HEK293T (cell line): Measurements from ENCODE around the gene ACP5.

Source experiments
- BHLHE40 ChIP-seq: fragments of 450-650 bp; IDR thresholded peaks from 2 replicates; pipeline ENCODE4 v1.6.1; 2016; ENCODE audit warnings: mild to moderate bottlenecking, moderate library complexity, borderline replicate concordance
- HDGF ChIP-seq: fragments of 450-650 bp; IDR thresholded peaks from 2 replicates; pipeline ENCODE4 v1.6.1; 2017; ENCODE audit warnings: antibody characterized with exemption, borderline replicate concordance
- LEF1 ChIP-seq: fragments of 450-650 bp; IDR thresholded peaks from 2 replicates; pipeline ENCODE4 v1.6.1; 2017; ENCODE audit warnings: mild to moderate bottlenecking, borderline replicate concordance
- SUZ12 ChIP-seq: fragments of 450-650 bp; IDR thresholded peaks from 2 replicates; pipeline ENCODE4 v1.6.1; 2016; ENCODE audit warnings: mild to moderate bottlenecking
- TARDBP ChIP-seq: fragments of 450-650 bp; IDR thresholded peaks from 2 replicates; pipeline ENCODE4 v1.6.1; 2016
- ZNF384 ChIP-seq: fragments of 450-650 bp; IDR thresholded peaks from 2 replicates; pipeline ENCODE4 v1.6.1; 2016
- TF ChIP-seq, protein P1 (sequence below): fragments of 450-650 bp; IDR thresholded peaks from 2 replicates; pipeline ENCODE4 v1.6.1; 2016

DNA sequence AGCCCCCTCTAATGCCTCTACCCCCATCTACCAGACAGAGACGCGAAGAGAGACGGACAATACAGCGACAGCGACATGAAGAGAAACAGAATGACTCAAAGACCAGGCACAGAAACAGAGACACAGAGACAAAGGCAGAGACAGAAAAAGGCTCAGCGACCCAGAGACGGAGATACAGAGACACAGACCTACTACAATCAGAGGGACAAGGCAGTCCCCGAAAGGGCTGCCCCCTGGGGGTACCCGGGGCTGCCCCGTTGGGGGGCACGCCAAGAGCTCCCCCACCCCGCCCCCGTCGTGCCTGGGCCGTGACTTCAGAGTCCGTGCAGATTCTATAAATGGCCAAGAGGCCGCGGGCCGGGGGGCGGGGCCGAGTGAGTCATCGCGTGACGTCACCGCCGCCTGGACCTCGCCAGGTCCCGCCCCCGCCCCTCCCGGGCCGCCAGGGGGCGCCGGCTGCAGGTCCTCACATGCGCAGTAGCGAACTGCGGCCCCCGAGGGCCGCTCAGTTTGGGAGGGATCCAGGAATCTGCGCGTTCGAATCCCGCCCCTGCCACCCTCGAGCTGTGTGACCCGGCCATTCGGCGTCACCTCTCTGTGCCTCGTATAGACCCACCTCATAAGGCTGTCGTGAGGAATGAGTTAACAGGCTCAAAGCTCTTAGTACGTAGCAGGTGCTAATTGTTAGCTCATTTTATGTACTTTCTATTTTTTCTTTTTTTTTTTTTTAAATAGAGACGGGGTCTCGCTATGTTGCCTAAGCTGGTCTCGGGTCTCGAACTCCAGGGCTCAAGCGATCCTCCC is 41.5 kb downstream of the ACP5 start:
- TF ChIP-seq, protein P1, sequence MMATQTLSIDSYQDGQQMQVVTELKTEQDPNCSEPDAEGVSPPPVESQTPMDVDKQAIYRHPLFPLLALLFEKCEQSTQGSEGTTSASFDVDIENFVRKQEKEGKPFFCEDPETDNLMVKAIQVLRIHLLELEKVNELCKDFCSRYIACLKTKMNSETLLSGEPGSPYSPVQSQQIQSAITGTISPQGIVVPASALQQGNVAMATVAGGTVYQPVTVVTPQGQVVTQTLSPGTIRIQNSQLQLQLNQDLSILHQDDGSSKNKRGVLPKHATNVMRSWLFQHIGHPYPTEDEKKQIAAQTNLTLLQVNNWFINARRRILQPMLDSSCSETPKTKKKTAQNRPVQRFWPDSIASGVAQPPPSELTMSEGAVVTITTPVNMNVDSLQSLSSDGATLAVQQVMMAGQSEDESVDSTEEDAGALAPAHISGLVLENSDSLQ, result no peak
- TF ChIP-seq HDGF (no peak), SUZ12 (no peak), TARDBP (no peak), BHLHE40 (no peak), ZNF384 (no peak), LEF1 (no peak)
